ENCODE data around the gene DNAH9.
"Not testable (repeated sequence)": the region's sequence is repeated elsewhere in the genome, so short reads cannot be mapped to it uniquely, and the experiment has no call there.

- not testable (repeated sequence) for TF ChIP-seq TAF1 (IDR thresholded peaks at IDR 0.05; ENCODE audit: borderline replicate concordance, low read depth, low read length); POLR2A (IDR thresholded peaks at IDR 0.05; ENCODE audit: low read depth, low read length); POLR2AphosphoS5 (IDR thresholded peaks at IDR 0.05; ENCODE audit: low read depth, low read length)
These were observed 344.8 kb downstream of the DNAH9 start for GRCh38 chr17:11943086-11943485.
